Calu3 (cell line): ENCODE measurements around the gene C4orf36. TPM values are rescaled to one million over a fixed set of nuclear protein-coding genes. Genes with fewer than 3 reads are reported as not detected.

Experiments
- BruUV-seq: library from RNA; stranded (reverse); fragments of 400-500 nt; replicated peaks from 2 replicates; lab custom pipeline; 2021; lab: Mats Ljungman, UMichigan
- CTCF ChIA-PET: fragments of 300-600 bp; sonication (Branson Sonifier 250); formaldehyde crosslinking; loops from one replicate; lab custom pipeline; 2022; ENCODE audit warnings: antibody characterized with exemption; lab: Charles Lee
- DNase-seq: peaks from one replicate; pipeline ENCODE4 v3.0.0; 2022
- H3K27ac Mint-ChIP-seq: one replicate; pipeline ENCODE4 v1.8.0; 2022; ENCODE audit warnings: mixed read lengths; ENCODE audit not compliant: unreplicated experiment
- H3K27me3 Mint-ChIP-seq: one replicate; pipeline ENCODE4 v1.8.0; 2022; ENCODE audit warnings: mixed read lengths; ENCODE audit not compliant: unreplicated experiment
- H3K36me3 Mint-ChIP-seq: one replicate; pipeline ENCODE4 v1.8.0; 2022; ENCODE audit warnings: mild to moderate bottlenecking, moderate library complexity, mixed read lengths; ENCODE audit not compliant: insufficient read depth, unreplicated experiment
- H3K4me1 Mint-ChIP-seq: one replicate; pipeline ENCODE4 v1.8.0; 2022; ENCODE audit warnings: mild to moderate bottlenecking, low read depth, mixed read lengths; ENCODE audit not compliant: unreplicated experiment
- H3K4me3 Mint-ChIP-seq: one replicate; pipeline ENCODE4 v1.8.0; 2022; ENCODE audit warnings: mild to moderate bottlenecking, low read depth, moderate library complexity, mixed read lengths; ENCODE audit not compliant: unreplicated experiment
- H3K9me3 Mint-ChIP-seq: one replicate; pipeline ENCODE4 v1.8.0; 2022; ENCODE audit warnings: low read depth, mixed read lengths; ENCODE audit not compliant: unreplicated experiment
- CTCF ChIP-seq: fragments of 200-600 bp; IDR thresholded peaks from one replicate; pipeline ENCODE4 v1.8.0; 2022; ENCODE audit warnings: antibody characterized with exemption; ENCODE audit not compliant: unreplicated experiment
- intact Hi-C: fragments of 100-400 bp; cut with micrococcal nuclease; formaldehyde crosslinking; loops from one replicate; pipeline ENCODE4 v1.10.0; 2022; ENCODE audit not compliant: unreplicated experiment
- total RNA-seq: library from RNA; stranded (reverse); gene quantifications from 2 replicates; pipeline ENCODE4 v1.2.3, GENCODE V29; 2022

C4orf36 gene
- total RNA-seq, 1 experiment from 2014 or later, result 1.7 TPM

GRCh38 chr4:86847571-86847970 is 44.7 kb downstream of the C4orf36 start:
- no peak for TF ChIP-seq CTCF
- no peak overlapping the region for H3K27ac Mint-ChIP-seq
- H3K27me3 Mint-ChIP-seq, result no peaks in the 10 kb centered on the region
- BruUV-seq, result no TSS peak
- H3K36me3 Mint-ChIP-seq, result no peaks in the 10 kb centered on the region
- CTCF ChIA-PET, result no interaction called here
- no peak for DNase-seq
- H3K4me3 Mint-ChIP-seq, result no peak overlapping the region
- H3K9me3 Mint-ChIP-seq, result no peaks in the 10 kb centered on the region
- intact Hi-C loops, result no loop called here
- peaks cover 9% of the 10 kb centered on the region for H3K4me1 Mint-ChIP-seq

- DNase-seq, result no peak
- H3K27me3 Mint-ChIP-seq, result no peaks in the 10 kb centered on the region
- no peak for TF ChIP-seq CTCF
- H3K4me3 Mint-ChIP-seq, result no peak overlapping the region
- H3K4me1 Mint-ChIP-seq, result peaks cover 9% of the 10 kb centered on the region
- no peaks in the 10 kb centered on the region for H3K36me3 Mint-ChIP-seq
- intact Hi-C loops, result no loop called here
- CTCF ChIA-PET, result no interaction called here
- BruUV-seq, result no TSS peak
- no peaks in the 10 kb centered on the region for H3K9me3 Mint-ChIP-seq
- no peak overlapping the region for H3K27ac Mint-ChIP-seq
Observed at GRCh38 chr4:86846921-86847320, 45.3 kb downstream of the C4orf36 start.

- no peaks in the 10 kb centered on the region for H3K36me3 Mint-ChIP-seq
- no peaks in the 10 kb centered on the region for H3K9me3 Mint-ChIP-seq
- intact Hi-C loops, result no loop called here
- H3K27me3 Mint-ChIP-seq, result no peaks in the 10 kb centered on the region
- H3K4me3 Mint-ChIP-seq, result no peak overlapping the region
- H3K27ac Mint-ChIP-seq, result no peak overlapping the region
- peaks cover 5% of the 10 kb centered on the region for H3K4me1 Mint-ChIP-seq
- no peak for DNase-seq
- no peak for TF ChIP-seq CTCF
- CTCF ChIA-PET, result interaction anchor here (0.6 kb wide), 1 partner anchor 15 kb away, joined by 3 read pairs; no protein-coding TSS in a partner anchor
- BruUV-seq, result no TSS peak
Observed at GRCh38 chr4:86845593-86845992, 46.6 kb downstream of the C4orf36 start.

GRCh38 chr4:86841309-86841708 is 50.9 kb downstream of the C4orf36 start:
- no peak overlapping the region for H3K4me3 Mint-ChIP-seq
- no peak for TF ChIP-seq CTCF
- H3K27me3 Mint-ChIP-seq, result no peaks in the 10 kb centered on the region
- no peaks in the 10 kb centered on the region for H3K36me3 Mint-ChIP-seq
- BruUV-seq, result no TSS peak
- H3K27ac Mint-ChIP-seq, result no peak overlapping the region
- DNase-seq, result no peak
- H3K9me3 Mint-ChIP-seq, result no peaks in the 10 kb centered on the region
- intact Hi-C loops, result no loop called here
- CTCF ChIA-PET, result no interaction called here
- no peaks in the 10 kb centered on the region for H3K4me1 Mint-ChIP-seq
